Stimulated activated CD8-positive, alpha-beta memory T cell treated with anti-CD3 and anti-CD28 coated beads, Interleukin-7, amount 100 ng/mL, for 4 hours (primary cell): ENCODE results near the gene GRM8.

ENCODE experiments used
- DNase-seq, 2 donors: peaks; one replicate each; pipeline ENCODE4 v3.0.0-alpha.2; 2020; ENCODE audit warnings: low read depth in 2 of 2

Gene GRM8

GRCh38 chr7:127146746-127147536, 105.8 kb downstream of the GRM8 start:
- DNase-seq = no peak

- DNase-seq = no peak
Observed at GRCh38 chr7:127137146-127137545, 115.6 kb downstream of the GRM8 start.

GRCh38 chr7:127135871-127136485, 116.8 kb downstream of the GRM8 start:
- DNase-seq = no peak

- DNase-seq = no peak
Observed at GRCh38 chr7:127123220-127123619, 129.5 kb downstream of the GRM8 start.

GRCh38 chr7:127119517-127119916, 133.2 kb downstream of the GRM8 start:
- DNase-seq = no peak

GRCh38 chr7:127114742-127115265, 137.9 kb downstream of the GRM8 start:
- DNase-seq = no peak

GRCh38 chr7:127107601-127108007, 145.1 kb downstream of the GRM8 start:
- DNase-seq = peak in 1 of 2 donors; percentile 8

- no peak for DNase-seq
Observed at GRCh38 chr7:127093340-127093739, 159.4 kb downstream of the GRM8 start.

GRCh38 chr7:127091620-127092019, 161.1 kb downstream of the GRM8 start:
- DNase-seq = no peak

- DNase-seq = no peak
Observed at GRCh38 chr7:127089146-127089545, 163.6 kb downstream of the GRM8 start.

GRCh38 chr7:127081539-127081938, 171.2 kb downstream of the GRM8 start:
- DNase-seq = no peak

GRCh38 chr7:127080576-127080975, 172.2 kb downstream of the GRM8 start:
- DNase-seq = no peak

- no peak for DNase-seq
Observed at GRCh38 chr7:127066974-127067373, 185.8 kb downstream of the GRM8 start.

GRCh38 chr7:127059475-127059874, 193.3 kb downstream of the GRM8 start:
- no peak for DNase-seq

GRCh38 chr7:127057918-127058317, 194.8 kb downstream of the GRM8 start:
- no peak for DNase-seq

- no peak for DNase-seq
Observed at GRCh38 chr7:127056202-127056601, 196.5 kb downstream of the GRM8 start.

GRCh38 chr7:127047521-127047920, 205.2 kb downstream of the GRM8 start:
- DNase-seq = no peak

GRCh38 chr7:127041689-127042452, 210.9 kb downstream of the GRM8 start:
- no peak for DNase-seq

- DNase-seq = no peak
Observed at GRCh38 chr7:127040042-127040441, 212.7 kb downstream of the GRM8 start.

GRCh38 chr7:127039541-127039940, 213.2 kb downstream of the GRM8 start:
- DNase-seq = no peak

GRCh38 chr7:127035203-127035849, 217.4 kb downstream of the GRM8 start:
- no peak for DNase-seq
